Measurements from ENCODE around the gene CFDP1.

- TF ChIP-seq CTCF (IDR thresholded peaks at IDR 0.05; ENCODE audit: low read length) (no peak), EZH2 (optimal IDR thresholded peaks at IDR 0.05; ENCODE audit: low read depth, low read length) (no peak), EZH2phosphoT487 (IDR thresholded peaks at IDR 0.05; ENCODE audit: low read length) (no peak)
Observed at GRCh38 chr16:75432828-75433731, at the start of gene CFDP1.

Data from MM.1S (cell line).